GM21529 (cell line): ENCODE measurements around the gene UBE2K.
A peak's percentile ranks its signal among the peaks of the same experiment; 100 is the strongest.
"Not testable (repeated sequence)": the region's sequence is repeated elsewhere in the genome, so short reads cannot be mapped to it uniquely, and the experiment has no call there.

Source experiments
- ATAC-seq: cut with Tn5 transposase; IDR thresholded peaks from one replicate; pipeline ENCODE4 v1.9.1; 2021; ENCODE audit not compliant: unreplicated experiment

UBE2K gene

GRCh38 chr4:39697740-39698423 is at the start of gene UBE2K:
Gene UBE2K (plus strand): TSS chr4:39698136. CDS start chr4:39698328, 192 bp downstream.
- ATAC-seq = peak; percentile 86

- ATAC-seq = no peak
These were observed 49.7 kb upstream of the UBE2K start for GRCh38 chr4:39648213-39648612.

- no peak for ATAC-seq
These were observed 48.9 kb upstream of the UBE2K start for GRCh38 chr4:39648827-39649558.

GRCh38 chr4:39649639-39650265 is 48.2 kb upstream of the UBE2K start:
- ATAC-seq = no peak

GRCh38 chr4:39651586-39651985 is 46.4 kb upstream of the UBE2K start:
- ATAC-seq = not testable (repeated sequence)

- no peak for ATAC-seq
These were observed 42.7 kb upstream of the UBE2K start for GRCh38 chr4:39655211-39655610.

- no peak for ATAC-seq
These were observed 42.1 kb upstream of the UBE2K start for GRCh38 chr4:39655876-39656275.

GRCh38 chr4:39656638-39657037 is 41.3 kb upstream of the UBE2K start:
- ATAC-seq = not testable (repeated sequence)

- ATAC-seq = peak; percentile 82
These were observed 40.5 kb upstream of the UBE2K start for GRCh38 chr4:39657465-39657864.

GRCh38 chr4:39658756-39659155 is 39.2 kb upstream of the UBE2K start:
- no peak for ATAC-seq

GRCh38 chr4:39660045-39660444 is 37.9 kb upstream of the UBE2K start:
- ATAC-seq = no peak

- no peak for ATAC-seq
These were observed 37.2 kb upstream of the UBE2K start for GRCh38 chr4:39660757-39661156.

GRCh38 chr4:39662683-39663082 is 35.3 kb upstream of the UBE2K start:
- no peak for ATAC-seq

GRCh38 chr4:39664828-39665731 is 32.9 kb upstream of the UBE2K start:
- no peak for ATAC-seq

- ATAC-seq = no peak
These were observed 30.2 kb upstream of the UBE2K start for GRCh38 chr4:39667706-39668105.

- ATAC-seq = no peak
These were observed 29.0 kb upstream of the UBE2K start for GRCh38 chr4:39668887-39669286.

- ATAC-seq = not testable (repeated sequence)
These were observed 27.6 kb upstream of the UBE2K start for GRCh38 chr4:39670296-39670695.

- not testable (repeated sequence) for ATAC-seq
These were observed 22.3 kb upstream of the UBE2K start for GRCh38 chr4:39675681-39676080.

GRCh38 chr4:39681003-39681402 is 16.9 kb upstream of the UBE2K start:
- not testable (repeated sequence) for ATAC-seq

- peak; percentile 73 for ATAC-seq
These were observed 15.8 kb upstream of the UBE2K start for GRCh38 chr4:39682138-39682537.

GRCh38 chr4:39685990-39686389 is 11.9 kb upstream of the UBE2K start:
- ATAC-seq = no peak
